ENCODE measurements around the gene PIP5K1C.

The PIP5K1C gene

DNA sequence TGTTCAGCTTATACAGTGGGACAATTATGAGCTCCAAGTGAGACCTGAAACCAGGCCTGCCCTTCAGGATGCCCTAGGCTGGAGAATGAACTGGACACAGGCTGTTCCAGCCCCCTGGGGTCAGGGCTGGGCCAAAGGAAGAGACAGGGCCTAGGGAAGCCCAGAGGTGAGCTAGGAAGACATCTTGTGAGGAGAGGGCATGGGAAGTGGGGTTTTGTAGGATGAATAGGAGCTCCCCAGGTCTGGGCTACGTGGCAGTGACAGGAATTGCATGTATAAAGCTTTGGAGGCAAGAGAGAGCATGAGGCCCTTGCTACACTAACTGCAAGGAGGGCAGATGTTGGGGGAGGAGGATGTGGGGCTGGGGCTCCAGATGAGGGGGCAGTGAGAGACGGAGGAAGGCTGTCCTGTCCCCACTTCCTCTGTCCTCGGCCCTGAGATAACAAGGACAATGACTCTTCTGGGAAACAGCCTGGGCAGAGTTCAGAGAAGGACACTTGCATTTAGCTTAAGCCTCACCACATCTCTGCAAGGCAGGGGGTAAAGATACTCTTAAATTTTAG lies 92.1 kb downstream of the PIP5K1C start:
- TF ChIP-seq, protein P1, sequence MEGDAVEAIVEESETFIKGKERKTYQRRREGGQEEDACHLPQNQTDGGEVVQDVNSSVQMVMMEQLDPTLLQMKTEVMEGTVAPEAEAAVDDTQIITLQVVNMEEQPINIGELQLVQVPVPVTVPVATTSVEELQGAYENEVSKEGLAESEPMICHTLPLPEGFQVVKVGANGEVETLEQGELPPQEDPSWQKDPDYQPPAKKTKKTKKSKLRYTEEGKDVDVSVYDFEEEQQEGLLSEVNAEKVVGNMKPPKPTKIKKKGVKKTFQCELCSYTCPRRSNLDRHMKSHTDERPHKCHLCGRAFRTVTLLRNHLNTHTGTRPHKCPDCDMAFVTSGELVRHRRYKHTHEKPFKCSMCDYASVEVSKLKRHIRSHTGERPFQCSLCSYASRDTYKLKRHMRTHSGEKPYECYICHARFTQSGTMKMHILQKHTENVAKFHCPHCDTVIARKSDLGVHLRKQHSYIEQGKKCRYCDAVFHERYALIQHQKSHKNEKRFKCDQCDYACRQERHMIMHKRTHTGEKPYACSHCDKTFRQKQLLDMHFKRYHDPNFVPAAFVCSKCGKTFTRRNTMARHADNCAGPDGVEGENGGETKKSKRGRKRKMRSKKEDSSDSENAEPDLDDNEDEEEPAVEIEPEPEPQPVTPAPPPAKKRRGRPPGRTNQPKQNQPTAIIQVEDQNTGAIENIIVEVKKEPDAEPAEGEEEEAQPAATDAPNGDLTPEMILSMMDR (conservative IDR thresholded peaks at IDR 0.05) = no peak
- H3K27ac ChIP-seq = no peak overlapping the region

DNA sequence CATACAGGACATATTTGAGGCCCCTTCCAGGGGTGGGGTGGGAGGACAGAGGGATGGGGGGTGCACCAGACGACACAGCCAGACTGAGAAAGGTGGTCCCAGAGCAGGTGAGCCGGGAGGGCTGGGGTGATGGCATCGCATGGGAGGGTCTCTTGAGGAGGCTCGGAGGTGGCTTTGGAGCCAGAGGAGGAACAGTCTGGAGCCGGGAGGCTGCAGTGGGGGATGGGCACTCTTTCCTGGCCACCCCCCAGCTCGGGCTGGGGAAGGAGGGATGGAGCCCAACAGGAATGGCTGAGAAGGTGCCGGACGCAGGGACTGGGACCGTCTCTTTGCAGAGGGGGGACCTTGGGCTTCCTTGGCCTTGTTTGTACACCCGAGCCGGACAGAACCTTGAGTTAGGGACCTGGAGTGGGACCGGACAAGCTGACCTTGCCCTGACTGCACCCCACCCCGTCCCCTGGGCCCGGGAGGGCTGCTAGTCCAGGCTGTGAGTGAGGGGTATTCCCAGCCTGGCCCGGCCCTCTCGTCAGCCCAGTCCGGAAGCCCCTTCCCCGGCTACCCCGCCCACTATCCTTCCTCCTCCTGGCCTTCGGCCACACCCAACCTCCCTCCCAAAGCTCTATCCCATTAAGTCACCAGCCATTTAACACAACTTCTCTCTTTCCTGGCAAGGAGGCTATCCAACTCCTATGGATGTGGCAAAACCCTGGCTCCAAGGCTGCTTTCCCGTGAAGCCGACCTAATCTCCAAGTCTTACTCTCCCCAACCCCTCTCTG lies 92.8 kb downstream of the PIP5K1C start:
- peak overlapping the region; percentile 47; the same call in 1 of the 2 replicates for H3K27ac ChIP-seq
- TF ChIP-seq, protein P1 (conservative IDR thresholded peaks at IDR 0.05) = no peak

- peak within 1 kb of the TSS; percentile 47; the same call in 1 of the 2 replicates for H3K27ac ChIP-seq
- TF ChIP-seq, protein P1 (conservative IDR thresholded peaks at IDR 0.05) = no peak
Measured at GRCh38 chr19:3606690-3607289, 93.5 kb downstream of the PIP5K1C start, which contains the start of gene TBXA2R. TSS of gene TBXA2R (minus strand) at chr19:3606875. CDS start at chr19:3600634, 6,241 bp downstream.

DNA sequence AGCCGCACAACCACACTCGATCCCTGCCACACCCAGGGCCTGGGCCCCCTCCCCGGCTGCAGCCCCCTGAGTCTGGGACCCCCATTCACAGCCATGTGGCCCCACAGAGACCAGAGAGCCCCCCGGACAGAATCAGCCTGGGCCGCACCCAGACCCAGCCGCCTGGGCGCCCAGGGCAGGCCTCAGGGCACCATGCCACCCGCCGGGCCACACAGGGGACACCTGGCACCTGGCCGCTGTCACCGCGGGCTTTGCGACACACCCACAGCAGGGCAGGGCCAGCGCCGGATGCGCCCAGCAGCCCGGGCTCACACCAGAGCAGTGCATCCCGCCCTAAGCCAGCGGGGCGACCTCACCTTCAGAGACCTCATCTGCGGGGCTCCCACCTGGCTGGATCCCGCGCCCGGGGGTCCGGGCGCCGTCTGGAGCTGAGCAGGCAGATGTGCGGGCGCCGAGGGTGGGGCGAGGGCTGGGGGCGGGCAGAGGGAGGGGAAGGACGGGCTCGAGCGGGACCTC lies 94.0 kb downstream of the PIP5K1C start:
- TF ChIP-seq, protein P1 (conservative IDR thresholded peaks at IDR 0.05) = no peak
- peak overlapping the region; percentile 47; the same call in 1 of the 2 replicates for H3K27ac ChIP-seq

GRCh38 chr19:3605770-3606169 lies 94.5 kb downstream of the PIP5K1C start:
- H3K27ac ChIP-seq = peak overlapping the region; percentile 47; the same call in 1 of the 2 replicates
- TF ChIP-seq, protein P1 (conservative IDR thresholded peaks at IDR 0.05) = no peak

GRCh38 chr19:3605361-3605760 lies 94.9 kb downstream of the PIP5K1C start:
- H3K27ac ChIP-seq = no peak overlapping the region
- TF ChIP-seq, protein P1 (conservative IDR thresholded peaks at IDR 0.05) = no peak

DNA sequence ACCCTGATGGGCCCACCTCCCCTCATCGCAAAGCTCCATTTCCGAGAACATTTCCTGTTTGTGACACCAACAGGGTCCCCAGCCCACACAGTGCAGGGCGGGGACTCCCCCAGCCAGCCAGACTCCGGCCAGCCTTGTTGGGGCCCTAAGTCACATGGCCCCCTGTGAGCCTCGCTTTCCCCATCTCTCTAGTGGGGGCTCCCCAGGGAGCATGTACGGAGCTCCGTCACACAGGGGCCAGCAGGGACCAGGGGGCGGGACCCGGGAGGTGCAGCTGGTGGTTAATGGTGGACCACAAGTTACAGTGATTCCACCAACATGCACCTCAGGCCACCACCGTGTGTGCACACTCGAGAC lies 95.3 kb downstream of the PIP5K1C start:
- TF ChIP-seq, protein P1 (conservative IDR thresholded peaks at IDR 0.05) = no peak
- no peak overlapping the region for H3K27ac ChIP-seq

Data from VCaP (cell line).